ENCODE measurements around the gene LRP1. TPM values are rescaled to one million over a fixed set of nuclear protein-coding genes. Genes with fewer than 3 reads are reported as not detected.

LRP1 gene
- total and polyA plus RNA-seq, 2 experiments from 2014 or later, result 26.6 to 145 TPM

GRCh38 chr12:57127101-57127725, 1.1 kb upstream of the LRP1 start:
- peak overlapping the region; percentile 96 for H3K4me2 ChIP-seq
- H3K36me3 ChIP-seq (ENCODE audit: insufficient read depth), result peaks cover 3% of the 10 kb centered on the region; the same call in 1 of the 2 replicates
- H3K79me2 ChIP-seq (replicated peaks; ENCODE audit: insufficient read depth), result peaks cover 33% of the 10 kb centered on the region
- TF ChIP-seq EZH2phosphoT487 (IDR thresholded peaks at IDR 0.05; ENCODE audit: unreplicated experiment), result no peak
- TF ChIP-seq CTCF (conservative IDR thresholded peaks at IDR 0.05; ENCODE audit: low read depth in 2 of 2), result peak; percentile 26 to 58; a peak in 3 of 4 replicates
- TF ChIP-seq ZNF331 (CRISPR knock-in tag; IDR thresholded peaks at IDR 0.05; ENCODE audit: low read depth), result no peak
- no peak for TF ChIP-seq EZH2 (IDR thresholded peaks at IDR 0.05; ENCODE audit: low read depth, unreplicated experiment)
- no peak for TF ChIP-seq ETS1 (IDR thresholded peaks at IDR 0.05)
- peaks cover 11% of the 10 kb centered on the region; the same call in 1 of the 2 replicates for H3F3A ChIP-seq (replicated peaks; ENCODE audit: low read depth)
- Mint-ChIP-seq H3K36me3 (ENCODE audit: low read depth) (peaks cover 18% of the 10 kb centered on the region), H3K27me3 (ENCODE audit: insufficient read depth, low read depth, poor library complexity) (peaks cover 39% of the 10 kb centered on the region), H3K4me1 (peaks cover 45% of the 10 kb centered on the region), H3K4me3 (peak overlapping the region; percentile 86), H3K27ac (peak overlapping the region; percentile 70; the same call in 1 of the 2 replicates), H3K9me3 (peaks cover 13% of the 10 kb centered on the region; the same call in 2 of the 3 replicates)
- ATAC-seq (peak; percentile 29), DNase-seq (ENCODE audit: low spot score) (peak; percentile 85)
- H3K9me2 ChIP-seq (ENCODE audit: insufficient read depth), result no peaks in the 10 kb centered on the region
- no peaks in the 10 kb centered on the region for H3K27me3 ChIP-seq (ENCODE audit: insufficient read depth)
- H3K27ac ChIP-seq (ENCODE audit: low read depth), result peak overlapping the region; percentile 90
- H2AFZ ChIP-seq, result peak overlapping the region; percentile 66; the same call in 1 of the 2 replicates
- H3K4me3 ChIP-seq, result peak overlapping the region; percentile 98
- peaks cover 20% of the 10 kb centered on the region for H4K20me1 ChIP-seq (replicated peaks; ENCODE audit: insufficient read depth)
- peaks cover 37% of the 10 kb centered on the region for H3K4me1 ChIP-seq (ENCODE audit: insufficient read depth)

GRCh38 chr12:57128519-57129247, 400 bp downstream of the LRP1 start:
- H3K79me2 ChIP-seq (replicated peaks; ENCODE audit: insufficient read depth), result peaks cover 48% of the 10 kb centered on the region
- Mint-ChIP-seq H3K9me3 (peaks cover 5% of the 10 kb centered on the region; the same call in 1 of the 3 replicates), H3K4me3 (peak overlapping the region; percentile 86), H3K27me3 (ENCODE audit: insufficient read depth, low read depth, poor library complexity) (peaks cover 46% of the 10 kb centered on the region), H3K36me3 (ENCODE audit: low read depth) (peaks cover 20% of the 10 kb centered on the region), H3K27ac (peak overlapping the region; percentile 93), H3K4me1 (peaks cover 60% of the 10 kb centered on the region)
- H3K4me3 ChIP-seq, result peak overlapping the region; percentile 98
- H3K9me2 ChIP-seq (ENCODE audit: insufficient read depth), result no peaks in the 10 kb centered on the region
- no peaks in the 10 kb centered on the region for H3K27me3 ChIP-seq (ENCODE audit: insufficient read depth)
- peak; percentile 46 for ATAC-seq
- peak overlapping the region; percentile 93 for H3K4me2 ChIP-seq
- peaks cover 12% of the 10 kb centered on the region; the same call in 1 of the 2 replicates for H3F3A ChIP-seq (replicated peaks; ENCODE audit: low read depth)
- peak; percentile 71 for DNase-seq (ENCODE audit: low spot score)
- peaks cover 23% of the 10 kb centered on the region for H4K20me1 ChIP-seq (replicated peaks; ENCODE audit: insufficient read depth)
- H2AFZ ChIP-seq, result no peak overlapping the region
- H3K4me1 ChIP-seq (ENCODE audit: insufficient read depth), result peaks cover 52% of the 10 kb centered on the region
- H3K36me3 ChIP-seq (ENCODE audit: insufficient read depth), result peaks cover 3% of the 10 kb centered on the region; the same call in 1 of the 2 replicates
- H3K27ac ChIP-seq (ENCODE audit: low read depth), result peak overlapping the region; percentile 97
- no peak for TF ChIP-seq REST (IDR thresholded peaks at IDR 0.05; ENCODE audit: unreplicated experiment)
